ENCODE results near the gene RTN3. TPM values are rescaled to one million over a fixed set of nuclear protein-coding genes. Genes with fewer than 3 reads are reported as not detected.

RTN3 gene
- total RNA-seq, 1 experiment from 2014 or later = 145 TPM

DNA sequence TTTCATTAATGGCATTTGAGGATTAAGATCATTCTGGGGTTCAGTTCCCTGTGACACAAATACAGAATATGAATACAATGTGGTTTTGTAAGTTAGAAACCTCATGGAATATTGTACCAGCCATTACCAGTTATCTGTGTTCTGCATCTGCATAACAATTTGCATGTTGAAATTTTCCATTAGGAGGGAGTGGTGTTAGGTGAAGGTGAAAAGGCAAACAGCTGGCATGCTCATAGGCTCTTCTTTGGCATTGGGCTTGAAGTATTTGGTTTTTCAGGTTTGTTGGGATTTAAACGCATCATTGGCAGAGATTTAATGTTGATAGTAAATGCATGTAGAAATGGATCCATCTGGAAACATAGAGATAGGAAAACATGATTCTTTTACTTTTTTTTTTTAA, 18.6 kb downstream of the RTN3 start:
- Histone ChIP-seq H3K4me3 (ENCODE audit: low read depth in 2 of 2, low read length in 2 of 2) (no peak overlapping the region), H3K4me1 (ENCODE audit: control insufficient read depth, insufficient read depth, low read length) (peaks cover 3% of the 10 kb centered on the region), H3K36me3 (ENCODE audit: control insufficient read depth, insufficient read depth, low read length) (no peaks in the 10 kb centered on the region), H3K27ac (ENCODE audit: low read length) (no peak overlapping the region), H3K9me3 (ENCODE audit: control insufficient read depth, insufficient read depth, low read depth, low read length) (no peaks in the 10 kb centered on the region), H3K27me3 (ENCODE audit: control insufficient read depth, insufficient read depth, low read length) (no peaks in the 10 kb centered on the region)
- no TSS peak for BruUV-seq (replicated peaks)
- no peak for DNase-seq (ENCODE audit: low read depth, low spot score)
- in situ Hi-C loops (cut with HindIII; ENCODE audit: low pct_unique_long_range_greater_than_20kb, low sequenced_read_pairs) = no loop called here
- TF ChIP-seq, protein P1, sequence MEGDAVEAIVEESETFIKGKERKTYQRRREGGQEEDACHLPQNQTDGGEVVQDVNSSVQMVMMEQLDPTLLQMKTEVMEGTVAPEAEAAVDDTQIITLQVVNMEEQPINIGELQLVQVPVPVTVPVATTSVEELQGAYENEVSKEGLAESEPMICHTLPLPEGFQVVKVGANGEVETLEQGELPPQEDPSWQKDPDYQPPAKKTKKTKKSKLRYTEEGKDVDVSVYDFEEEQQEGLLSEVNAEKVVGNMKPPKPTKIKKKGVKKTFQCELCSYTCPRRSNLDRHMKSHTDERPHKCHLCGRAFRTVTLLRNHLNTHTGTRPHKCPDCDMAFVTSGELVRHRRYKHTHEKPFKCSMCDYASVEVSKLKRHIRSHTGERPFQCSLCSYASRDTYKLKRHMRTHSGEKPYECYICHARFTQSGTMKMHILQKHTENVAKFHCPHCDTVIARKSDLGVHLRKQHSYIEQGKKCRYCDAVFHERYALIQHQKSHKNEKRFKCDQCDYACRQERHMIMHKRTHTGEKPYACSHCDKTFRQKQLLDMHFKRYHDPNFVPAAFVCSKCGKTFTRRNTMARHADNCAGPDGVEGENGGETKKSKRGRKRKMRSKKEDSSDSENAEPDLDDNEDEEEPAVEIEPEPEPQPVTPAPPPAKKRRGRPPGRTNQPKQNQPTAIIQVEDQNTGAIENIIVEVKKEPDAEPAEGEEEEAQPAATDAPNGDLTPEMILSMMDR (IDR thresholded peaks at IDR 0.05) = no peak
- TF ChIP-seq SIN3A (IDR thresholded peaks at IDR 0.05; ENCODE audit: borderline replicate concordance, insufficient read depth, low read depth, low read length) (no peak), TCF7L2 (IDR thresholded peaks at IDR 0.05; ENCODE audit: low read depth, low read length) (no peak), POLR2AphosphoS5 (IDR thresholded peaks at IDR 0.05; ENCODE audit: low read depth, low read length) (no peak)
- TF ChIP-seq, protein P2, sequence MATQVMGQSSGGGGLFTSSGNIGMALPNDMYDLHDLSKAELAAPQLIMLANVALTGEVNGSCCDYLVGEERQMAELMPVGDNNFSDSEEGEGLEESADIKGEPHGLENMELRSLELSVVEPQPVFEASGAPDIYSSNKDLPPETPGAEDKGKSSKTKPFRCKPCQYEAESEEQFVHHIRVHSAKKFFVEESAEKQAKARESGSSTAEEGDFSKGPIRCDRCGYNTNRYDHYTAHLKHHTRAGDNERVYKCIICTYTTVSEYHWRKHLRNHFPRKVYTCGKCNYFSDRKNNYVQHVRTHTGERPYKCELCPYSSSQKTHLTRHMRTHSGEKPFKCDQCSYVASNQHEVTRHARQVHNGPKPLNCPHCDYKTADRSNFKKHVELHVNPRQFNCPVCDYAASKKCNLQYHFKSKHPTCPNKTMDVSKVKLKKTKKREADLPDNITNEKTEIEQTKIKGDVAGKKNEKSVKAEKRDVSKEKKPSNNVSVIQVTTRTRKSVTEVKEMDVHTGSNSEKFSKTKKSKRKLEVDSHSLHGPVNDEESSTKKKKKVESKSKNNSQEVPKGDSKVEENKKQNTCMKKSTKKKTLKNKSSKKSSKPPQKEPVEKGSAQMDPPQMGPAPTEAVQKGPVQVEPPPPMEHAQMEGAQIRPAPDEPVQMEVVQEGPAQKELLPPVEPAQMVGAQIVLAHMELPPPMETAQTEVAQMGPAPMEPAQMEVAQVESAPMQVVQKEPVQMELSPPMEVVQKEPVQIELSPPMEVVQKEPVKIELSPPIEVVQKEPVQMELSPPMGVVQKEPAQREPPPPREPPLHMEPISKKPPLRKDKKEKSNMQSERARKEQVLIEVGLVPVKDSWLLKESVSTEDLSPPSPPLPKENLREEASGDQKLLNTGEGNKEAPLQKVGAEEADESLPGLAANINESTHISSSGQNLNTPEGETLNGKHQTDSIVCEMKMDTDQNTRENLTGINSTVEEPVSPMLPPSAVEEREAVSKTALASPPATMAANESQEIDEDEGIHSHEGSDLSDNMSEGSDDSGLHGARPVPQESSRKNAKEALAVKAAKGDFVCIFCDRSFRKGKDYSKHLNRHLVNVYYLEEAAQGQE (IDR thresholded peaks at IDR 0.05; ENCODE audit: insufficient read depth in 1 of 2, low read depth in 2 of 2, low read length in 1 of 2) = no peak
- ChIA-PET CTCF (interaction anchor here (0.6 kb wide), 1 partner anchor 36 kb away, joined by 6 read pairs; no protein-coding TSS in a partner anchor), POLR2A (no interaction called here)
- intact Hi-C loops (cut with micrococcal nuclease; ENCODE audit: unreplicated experiment) = no loop called here
- ATAC-seq = no peak

DNA sequence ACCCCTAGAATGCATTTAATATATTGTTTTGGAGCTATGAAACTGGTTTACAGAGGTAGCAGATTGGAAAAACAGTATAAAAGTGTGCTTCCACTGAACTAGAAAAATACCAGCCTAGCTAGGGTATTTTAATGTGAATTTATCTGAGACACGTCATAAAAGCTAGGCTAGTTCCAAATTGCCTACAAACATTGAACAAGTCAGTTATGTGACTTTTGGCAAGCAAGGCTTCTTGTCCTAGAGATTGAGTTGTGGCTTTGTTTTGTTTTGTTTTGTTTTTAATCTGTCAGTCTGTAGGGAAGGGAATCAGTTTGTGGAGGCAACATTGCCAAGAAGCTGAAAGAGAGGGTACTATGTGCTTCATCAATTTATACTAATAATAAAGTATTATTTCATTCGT, 24.2 kb downstream of the RTN3 start:
- Histone ChIP-seq H3K27ac (ENCODE audit: low read length) (no peak overlapping the region), H3K36me3 (ENCODE audit: control insufficient read depth, insufficient read depth, low read length) (no peaks in the 10 kb centered on the region; the same call in 1 of the 2 replicates), H3K4me1 (ENCODE audit: control insufficient read depth, insufficient read depth, low read length) (peaks cover 11% of the 10 kb centered on the region), H3K27me3 (ENCODE audit: control insufficient read depth, insufficient read depth, low read length) (no peaks in the 10 kb centered on the region), H3K9me3 (ENCODE audit: control insufficient read depth, insufficient read depth, low read depth, low read length) (no peaks in the 10 kb centered on the region), H3K4me3 (ENCODE audit: low read depth in 2 of 2, low read length in 2 of 2) (no peak overlapping the region)
- in situ Hi-C loops (cut with HindIII; ENCODE audit: low pct_unique_long_range_greater_than_20kb, low sequenced_read_pairs) = no loop called here
- no TSS peak for BruUV-seq (replicated peaks)
- TF ChIP-seq, protein P2 (IDR thresholded peaks at IDR 0.05; ENCODE audit: insufficient read depth in 1 of 2, low read depth in 2 of 2, low read length in 1 of 2) = no peak
- TF ChIP-seq, protein P1 (IDR thresholded peaks at IDR 0.05) = no peak
- TF ChIP-seq POLR2AphosphoS5 (IDR thresholded peaks at IDR 0.05; ENCODE audit: low read depth, low read length) (no peak), TCF7L2 (IDR thresholded peaks at IDR 0.05; ENCODE audit: low read depth, low read length) (no peak), SIN3A (IDR thresholded peaks at IDR 0.05; ENCODE audit: borderline replicate concordance, insufficient read depth, low read depth, low read length) (no peak)
- ChIA-PET CTCF (interaction anchor here (0.8 kb wide), 1 partner anchor 10 kb away, joined by 3 read pairs; no protein-coding TSS in a partner anchor), POLR2A (no interaction called here)
- ATAC-seq (no peak), DNase-seq (ENCODE audit: low read depth, low spot score) (no peak)
- intact Hi-C loops (cut with micrococcal nuclease; ENCODE audit: unreplicated experiment) = no loop called here

All from Panc1 (cell line).